Retina (tissue), 1 donor: Measurements from ENCODE around the gene OR4D2.
A peak's percentile ranks its signal among the peaks of the same experiment; 100 is the strongest.

Source experiments
- DNase-seq: peaks from one replicate; pipeline ENCODE4 v3.0.0-alpha.2; 2016

OR4D2 gene

GRCh38 chr17:58217766-58218165 is 51.0 kb downstream of the OR4D2 start:
- no peak for DNase-seq

- peak; percentile 96 for DNase-seq
Observed at GRCh38 chr17:58219007-58219788, 52.4 kb downstream of the OR4D2 start, which contains the start of gene MKS1. MKS1 (minus strand) TSS chr17:58219255; CDS start chr17:58219230, 25 bp downstream.

- no peak for DNase-seq
Observed at GRCh38 chr17:58219789-58220183, 53.0 kb downstream of the OR4D2 start.
